A549 (cell line): Measurements from ENCODE around the gene GPR17.

Experiments
- BHLHE40 ChIP-seq: IDR thresholded peaks from 2 replicates; pipeline ENCODE4 v1.6.1; 2012; ENCODE audit warnings: low read depth, low read length, inconsistent platforms
- CEBPB ChIP-seq, 2 experiments: fragments of >200 bp in 1 of 2; sonication (Bioruptor Twin) in 1 of 2; formaldehyde crosslinking in 1 of 2; IDR thresholded peaks; 2 replicates each; pipeline ENCODE4 v1.6.1; 2012 to 2016
- CHD2 ChIP-seq: fragments of 150-350 bp; IDR thresholded peaks from 2 replicates; pipeline ENCODE4 v1.6.1; 2014; ENCODE audit warnings: low read length; ENCODE audit not compliant: partially characterized antibody
- CTCF ChIP-seq: fragments of >200 bp; sonication (Bioruptor Twin); formaldehyde crosslinking; IDR thresholded peaks from 3 replicates; pipeline ENCODE4 v1.5.1; 2016
- HMGXB4 ChIP-seq: fragments of 250-450 bp; sonication (Bioruptor Pico); IDR thresholded peaks from 2 replicates; pipeline ENCODE4 v1.5.0; 2021; ENCODE audit warnings: mild to moderate bottlenecking, moderate library complexity, borderline replicate concordance
- MAFK ChIP-seq: fragments of 450-650 bp; IDR thresholded peaks from 2 replicates; pipeline ENCODE4 v1.6.1; 2014; ENCODE audit not compliant: partially characterized antibody
- MAZ ChIP-seq: fragments of 150-350 bp; IDR thresholded peaks from 2 replicates; pipeline ENCODE4 v1.6.1; 2014; ENCODE audit warnings: antibody characterized with exemption, low read depth, low read length, borderline replicate concordance
- NPAS2 ChIP-seq: fragments of 250-450 bp; sonication (Bioruptor Pico); IDR thresholded peaks from 2 replicates; pipeline ENCODE4 v1.8.0; 2022; ENCODE audit warnings: mild to moderate bottlenecking, moderate library complexity, borderline replicate concordance
- RCOR1 ChIP-seq: fragments of 150-350 bp; IDR thresholded peaks from 2 replicates; pipeline ENCODE4 v1.6.1; 2014; ENCODE audit warnings: antibody characterized with exemption, low read length, low read depth
- REST ChIP-seq: fragments of 200-600 bp; sonication (generic); IDR thresholded peaks from 2 replicates; pipeline ENCODE4 v1.6.1; 2016; ENCODE audit warnings: antibody characterized with exemption, mild to moderate bottlenecking, moderate library complexity
- RFX5 ChIP-seq: fragments of 450-650 bp; IDR thresholded peaks from 2 replicates; pipeline ENCODE4 v1.7.1; 2014; ENCODE audit warnings: antibody characterized with exemption, mild to moderate bottlenecking, moderate library complexity
- USF2 ChIP-seq: fragments of 450-650 bp; IDR thresholded peaks from 2 replicates; pipeline ENCODE4 v1.6.1; 2014; ENCODE audit warnings: antibody characterized with exemption
- TF ChIP-seq, protein P1 (sequence below): IDR thresholded peaks from 2 replicates; pipeline ENCODE4 v1.6.1; 2012

DNA sequence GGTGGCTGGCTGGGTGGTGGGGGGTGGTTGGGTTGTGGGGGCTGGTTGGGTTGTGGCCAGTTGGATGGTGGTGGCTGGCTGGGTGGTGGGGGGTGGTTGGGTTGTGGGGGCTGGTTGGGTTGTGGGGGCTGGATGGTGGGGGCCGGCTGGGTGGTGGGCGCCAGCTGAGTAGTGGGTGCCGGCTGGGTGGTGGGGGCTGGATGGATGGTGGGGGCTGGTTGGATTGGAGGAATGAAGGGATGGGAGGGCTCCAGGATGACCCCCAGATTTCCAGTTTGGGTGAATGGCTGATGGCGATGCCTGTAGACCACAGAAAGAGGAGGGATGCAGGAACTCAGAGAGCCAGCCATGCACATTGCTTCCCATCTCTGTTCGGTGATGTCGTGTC lies 26.8 kb upstream of the GPR17 start:
- TF ChIP-seq REST (no peak), CTCF (no peak), RFX5 (no peak), MAZ (no peak), CHD2 (no peak), MAFK (no peak), RCOR1 (no peak), NPAS2 (CRISPR knock-in tag) (no peak), BHLHE40 (no peak), CEBPB (IDR thresholded peaks at IDR 0.05) (no peak), HMGXB4 (CRISPR knock-in tag) (no peak), USF2 (no peak)
- TF ChIP-seq, protein P1, sequence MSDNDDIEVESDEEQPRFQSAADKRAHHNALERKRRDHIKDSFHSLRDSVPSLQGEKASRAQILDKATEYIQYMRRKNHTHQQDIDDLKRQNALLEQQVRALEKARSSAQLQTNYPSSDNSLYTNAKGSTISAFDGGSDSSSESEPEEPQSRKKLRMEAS = no peak
